ENCODE data around the gene UGT1A3.

The UGT1A3 gene

GRCh38 chr2:233760043-233760442, 31.2 kb downstream of the UGT1A3 start, which contains the start of gene UGT1A1:
UGT1A1 (plus strand) TSS chr2:233760270; CDS start chr2:233760288, 18 bp downstream.
- DNase-seq = no peak

DNA sequence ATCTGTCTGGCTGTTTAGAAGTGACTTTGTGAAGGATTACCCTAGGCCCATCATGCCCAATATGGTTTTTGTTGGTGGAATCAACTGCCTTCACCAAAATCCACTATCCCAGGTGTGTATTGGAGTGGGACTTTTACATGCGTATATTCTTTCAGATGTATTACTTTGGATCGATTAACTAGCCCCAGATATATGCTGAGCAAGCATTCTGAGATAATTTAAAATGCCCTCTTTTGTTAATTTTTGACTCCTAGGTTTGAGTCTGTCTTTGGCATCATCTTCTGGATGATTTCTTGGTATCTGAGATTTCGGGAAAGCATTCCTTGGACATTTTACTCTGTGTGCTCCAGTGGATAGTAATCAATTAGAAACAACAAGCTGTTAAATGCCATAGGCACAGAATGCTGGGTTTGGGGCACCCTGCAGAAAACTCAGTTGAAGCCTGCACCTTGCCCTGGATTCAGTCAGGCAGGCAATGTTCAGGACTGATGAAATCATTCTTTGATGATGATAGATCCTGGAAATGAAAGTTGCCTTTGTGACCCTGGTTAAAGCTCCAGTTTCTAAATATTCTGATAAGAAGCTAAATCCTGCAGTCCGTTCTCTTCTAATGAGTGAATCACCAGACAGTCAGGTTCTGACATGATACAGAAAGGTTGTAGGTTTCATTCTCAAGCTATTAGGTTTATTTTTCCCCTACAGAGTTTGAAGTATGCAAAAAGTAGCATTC, 32.4 kb downstream of the UGT1A3 start:
- no peak for DNase-seq

DNA sequence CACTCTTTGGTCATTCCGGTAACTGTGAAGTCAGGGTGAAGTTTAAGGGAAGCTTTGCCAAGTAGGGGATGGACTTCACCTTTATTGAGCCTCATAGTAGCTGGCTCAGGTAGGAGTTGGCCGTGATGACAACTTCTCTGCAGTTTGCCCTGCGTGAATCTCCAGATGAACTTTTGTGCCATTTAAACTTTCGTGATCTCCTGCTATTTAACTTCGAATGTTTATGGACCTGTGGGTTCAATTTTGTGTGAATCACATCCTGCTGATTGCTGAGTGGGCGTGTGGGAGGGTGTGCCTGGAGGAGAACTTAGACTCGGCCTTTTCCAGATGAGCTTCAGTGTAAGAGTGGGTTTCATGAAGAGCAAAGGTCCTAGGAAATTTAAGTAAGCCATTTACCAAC, 35.4 kb downstream of the UGT1A3 start:
- no peak for DNase-seq

DNA sequence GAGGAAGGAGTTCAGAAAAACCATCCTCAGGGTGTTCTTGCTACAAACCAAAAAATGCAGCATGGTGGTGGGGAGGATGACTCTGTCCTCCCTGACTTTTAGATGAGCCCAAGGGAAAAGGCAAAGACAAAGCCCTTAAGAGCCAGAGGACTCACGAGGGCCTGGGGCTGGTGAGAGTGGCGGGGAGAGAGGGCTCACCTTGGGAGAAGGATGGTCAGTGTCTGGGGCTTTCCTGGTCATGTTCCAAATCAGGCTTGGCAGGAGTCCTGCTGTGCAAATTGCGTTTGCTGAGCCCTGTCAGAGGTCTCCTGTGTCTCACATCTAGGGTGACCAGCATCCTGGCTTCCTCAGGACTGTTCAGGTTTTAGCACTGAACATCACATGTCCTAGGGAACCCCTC, 35.9 kb downstream of the UGT1A3 start:
- DNase-seq = no peak

- no peak for DNase-seq
Measured at GRCh38 chr2:233766416-233766815, 37.6 kb downstream of the UGT1A3 start.

GRCh38 chr2:233768076-233768475, 39.2 kb downstream of the UGT1A3 start:
- no peak for DNase-seq

GRCh38 chr2:233769260-233769659, 40.4 kb downstream of the UGT1A3 start:
- no peak for DNase-seq

- DNase-seq = no peak
Measured at GRCh38 chr2:233772153-233772552, 43.3 kb downstream of the UGT1A3 start.

DNA sequence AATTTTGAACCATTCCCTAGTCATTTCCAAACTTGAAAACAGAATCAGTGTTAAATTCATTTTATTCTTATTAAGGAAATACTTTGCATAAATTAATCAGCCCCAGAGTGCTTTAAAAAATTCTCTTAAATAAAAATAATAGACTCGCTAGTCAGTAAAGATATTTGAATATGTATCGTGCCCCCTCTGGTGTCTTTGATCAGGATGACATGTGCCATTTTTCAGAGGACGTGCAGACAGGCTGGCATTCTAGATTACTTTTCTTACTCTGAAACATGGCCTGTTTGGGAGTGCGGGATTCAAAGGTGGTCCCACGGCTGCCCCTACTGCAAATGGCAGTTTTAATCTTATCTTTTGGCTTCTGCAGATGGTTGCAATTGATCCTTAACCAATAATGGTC, 43.7 kb downstream of the UGT1A3 start:
- DNase-seq = no peak

DNA sequence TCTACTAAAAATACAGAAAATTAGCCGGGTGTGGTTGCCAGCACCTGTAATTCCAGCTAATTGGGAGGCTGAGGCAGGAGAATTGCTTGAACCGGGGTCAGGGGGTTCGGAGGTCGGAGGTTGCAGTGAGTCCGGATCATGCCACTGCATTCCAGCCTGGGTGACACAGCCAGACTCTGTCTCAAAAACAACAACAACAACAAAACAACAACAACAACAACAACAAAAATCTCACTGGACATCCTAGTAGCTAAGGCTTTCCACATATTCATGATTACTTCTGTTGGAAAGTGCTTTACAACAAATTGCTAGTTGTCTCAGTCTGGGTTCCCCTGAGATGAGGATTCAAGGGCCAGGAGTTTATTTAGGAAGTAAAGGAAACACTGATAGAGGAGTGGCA, 45.0 kb downstream of the UGT1A3 start:
- no peak for DNase-seq

DNA sequence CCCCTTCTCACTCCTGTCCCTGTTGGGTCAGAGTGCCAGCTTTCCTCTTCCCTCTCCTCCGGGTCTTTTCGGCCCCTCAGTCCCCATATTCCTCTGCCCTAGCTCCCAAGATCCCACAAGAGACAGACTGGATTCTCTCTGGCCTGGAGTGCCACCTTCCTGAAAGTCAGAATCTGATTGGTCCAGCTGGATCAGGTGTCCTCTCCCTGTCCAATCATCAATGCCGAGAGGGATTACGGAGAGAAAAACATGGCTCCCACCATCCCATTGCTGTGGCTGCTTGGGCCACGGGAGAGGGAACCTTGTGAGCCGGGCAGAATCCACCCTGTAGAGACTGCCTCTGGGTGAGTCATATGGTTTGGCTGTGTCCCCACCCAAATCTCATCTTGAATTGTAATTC, 46.6 kb downstream of the UGT1A3 start:
- DNase-seq = no peak

GRCh38 chr2:233778030-233778429, 49.2 kb downstream of the UGT1A3 start, which contains the start of gene MROH2A:
MROH2A (plus strand) TSS chr2:233778330; CDS start chr2:233779359, 1,029 bp downstream.
- no peak for DNase-seq

DNA sequence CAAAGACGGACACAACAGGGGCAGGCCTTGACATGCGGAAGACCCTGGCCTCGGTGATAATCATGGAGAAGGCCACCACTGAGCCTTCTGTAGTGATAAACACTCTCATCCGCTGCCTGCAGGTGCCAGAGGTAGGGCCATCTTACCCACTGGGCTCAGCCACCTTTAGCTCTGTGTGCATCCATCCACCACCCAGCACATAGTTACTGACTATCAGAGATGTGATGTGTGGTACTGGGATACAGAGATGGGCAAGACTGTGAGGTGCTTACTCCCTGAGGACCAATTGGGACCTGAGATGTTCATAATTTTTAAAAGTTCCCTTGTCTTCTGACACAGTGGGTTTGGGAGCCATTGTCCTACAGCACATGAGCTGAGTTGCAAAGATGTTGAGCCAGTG, 50.9 kb downstream of the UGT1A3 start:
- DNase-seq = no peak

DNA sequence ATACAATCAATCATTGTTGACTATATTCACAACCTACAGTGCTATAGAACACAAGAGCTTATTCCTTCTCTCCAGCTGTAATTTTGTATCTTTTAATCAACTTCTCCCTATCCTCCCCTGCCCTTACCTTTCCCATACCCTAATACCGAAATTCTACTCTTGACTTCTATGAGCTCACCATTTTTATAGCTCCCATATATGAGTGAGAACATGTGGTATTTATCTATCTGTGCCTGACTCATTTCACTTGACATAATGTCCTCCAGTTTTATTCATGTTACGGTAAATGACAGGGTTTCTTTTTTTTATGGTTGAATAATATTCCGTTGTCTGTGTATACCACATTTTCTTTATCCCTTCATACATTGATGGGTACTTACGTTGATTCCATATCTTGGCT, 51.9 kb downstream of the UGT1A3 start:
- no peak for DNase-seq

- DNase-seq = no peak
Measured at GRCh38 chr2:233789554-233789953, 60.7 kb downstream of the UGT1A3 start.

GRCh38 chr2:233791151-233791882, 62.5 kb downstream of the UGT1A3 start:
- no peak for DNase-seq

DNA sequence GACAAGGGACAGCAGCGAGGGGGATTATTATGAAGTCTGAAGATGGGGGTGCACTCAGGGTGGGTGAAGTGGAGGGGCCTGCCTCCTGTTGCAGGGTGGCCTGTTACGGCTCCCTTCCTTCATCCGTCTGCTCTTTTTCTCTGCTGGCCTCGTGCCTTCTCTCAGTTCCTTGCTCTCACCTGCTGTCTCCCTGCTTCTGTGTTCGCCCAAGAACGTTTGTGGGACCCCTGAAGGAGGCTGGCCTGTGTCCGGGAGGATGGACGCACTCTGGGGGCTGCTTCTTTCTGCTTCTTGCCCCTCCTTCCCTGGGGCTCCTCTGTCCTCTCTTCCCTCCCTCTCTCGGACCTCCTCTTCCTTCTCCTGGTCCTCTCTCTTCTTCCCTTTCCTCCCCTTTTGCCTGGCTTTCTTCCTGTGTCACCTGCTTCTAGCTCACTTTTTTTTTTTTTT, 63.1 kb downstream of the UGT1A3 start:
- DNase-seq = no peak

DNA sequence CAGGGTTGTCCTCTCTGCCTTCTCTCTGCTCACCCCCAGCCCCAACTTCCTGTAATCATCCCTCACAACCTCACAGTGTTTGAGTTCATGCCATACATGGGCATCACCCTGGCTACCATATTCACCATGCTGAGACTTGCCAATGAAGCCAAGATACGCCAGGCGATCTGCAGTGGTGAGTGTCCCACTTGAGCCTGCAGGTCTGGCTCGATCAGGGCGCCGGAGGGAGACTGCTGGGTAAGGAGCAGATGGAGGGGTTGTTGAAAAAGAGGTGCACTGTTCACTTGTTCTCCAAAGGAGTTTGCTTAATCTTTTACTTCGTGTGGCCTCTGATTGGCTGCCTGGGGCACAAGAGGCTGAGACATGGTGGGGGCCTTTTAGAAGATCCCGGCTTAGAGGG, 63.9 kb downstream of the UGT1A3 start:
- DNase-seq = no peak

DNA sequence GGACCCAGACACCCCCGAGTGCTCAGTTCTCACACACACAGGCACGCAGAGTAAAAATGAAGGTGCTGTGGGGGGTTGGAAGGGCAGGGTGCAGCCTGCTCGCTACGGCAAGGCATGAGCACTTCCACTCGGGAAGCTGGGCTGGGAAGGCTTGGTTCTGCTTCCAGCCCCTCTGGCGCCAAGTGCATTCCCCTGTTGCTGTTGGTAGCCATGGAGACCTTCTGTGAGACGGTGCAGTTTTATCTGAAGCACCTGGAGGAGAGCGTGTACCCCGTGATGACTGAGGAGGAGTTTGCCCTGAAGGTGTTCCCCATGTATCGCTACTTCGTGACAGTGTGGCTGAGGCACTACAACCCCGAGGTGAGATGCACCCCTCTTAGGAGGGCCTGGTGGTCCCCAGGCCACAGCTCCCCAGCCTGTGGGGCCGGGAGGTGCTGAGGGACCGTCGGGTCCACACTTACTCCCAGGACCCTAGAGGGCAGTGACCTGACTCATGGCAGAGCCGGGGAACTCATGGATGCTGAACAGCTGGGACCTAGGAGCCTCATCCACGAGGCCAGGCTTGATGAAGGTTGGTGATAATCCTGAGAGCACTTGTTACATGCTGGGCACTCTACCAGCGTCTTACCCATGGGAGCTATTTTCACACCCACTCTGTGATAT, 64.8 kb downstream of the UGT1A3 start:
- no peak for DNase-seq

DNA sequence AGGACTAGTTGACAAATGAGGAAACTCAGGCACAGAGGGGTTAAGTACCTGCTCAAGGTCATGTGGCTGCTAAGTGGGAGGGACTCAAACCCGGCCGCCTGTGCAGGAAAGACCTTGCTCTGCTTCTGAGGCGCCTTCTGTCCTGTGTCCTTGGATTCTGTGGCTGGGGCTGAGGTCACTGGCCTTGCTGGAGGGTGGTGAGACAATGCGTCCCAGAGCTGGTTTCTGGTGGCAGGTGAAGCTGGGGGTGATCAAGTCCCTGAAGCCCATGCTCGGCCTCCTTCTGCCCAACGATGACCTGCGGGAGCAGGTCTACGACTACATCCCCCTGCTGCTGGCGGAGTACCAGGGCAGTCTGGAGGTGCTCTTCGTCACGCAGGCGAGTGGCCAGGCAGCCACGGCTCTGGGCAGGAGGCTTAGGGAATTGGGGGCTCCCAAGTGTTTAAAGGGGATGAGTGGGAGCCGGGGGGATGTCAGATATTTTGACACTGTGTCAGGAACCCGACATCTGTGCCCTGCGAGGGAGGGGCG, 65.4 kb downstream of the UGT1A3 start:
- no peak for DNase-seq

DNA sequence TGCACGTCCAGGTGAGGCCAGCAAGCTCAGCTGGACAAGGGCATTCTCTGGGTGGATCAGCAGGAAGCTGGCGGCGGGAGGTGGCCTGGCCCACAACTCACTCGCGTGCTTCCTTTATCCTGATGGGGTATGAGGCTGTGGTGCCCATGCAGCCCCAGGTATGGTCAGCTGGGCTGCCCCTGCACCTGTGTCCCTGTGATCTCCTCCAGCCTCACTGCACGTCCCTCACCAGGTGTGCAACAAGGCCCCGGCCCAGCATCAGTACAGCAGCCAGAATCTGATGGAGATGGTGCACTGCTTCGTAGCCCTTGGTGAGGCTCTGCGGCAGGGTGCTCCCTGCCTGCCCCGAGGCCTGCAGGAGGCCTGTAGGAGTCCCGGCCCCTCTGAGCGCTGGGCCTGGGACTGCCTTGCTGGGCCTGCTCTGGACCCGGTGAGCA, 66.9 kb downstream of the UGT1A3 start:
- no peak for DNase-seq

- DNase-seq = no peak
Measured at GRCh38 chr2:233796254-233796653, 67.4 kb downstream of the UGT1A3 start.

GRCh38 chr2:233798335-233799086, 69.7 kb downstream of the UGT1A3 start:
- DNase-seq = no peak

Data from 8988T (cell line).